GM18861 (cell line): Measurements from ENCODE around the gene ADAM17.
"Not testable (repeated sequence)": the region's sequence is repeated elsewhere in the genome, so short reads cannot be mapped to it uniquely, and the experiment has no call there.

Experiments used
- ATAC-seq: cut with Tn5 transposase; IDR thresholded peaks from one replicate; pipeline ENCODE4 v1.9.1; 2021; ENCODE audit not compliant: unreplicated experiment

The ADAM17 gene

DNA sequence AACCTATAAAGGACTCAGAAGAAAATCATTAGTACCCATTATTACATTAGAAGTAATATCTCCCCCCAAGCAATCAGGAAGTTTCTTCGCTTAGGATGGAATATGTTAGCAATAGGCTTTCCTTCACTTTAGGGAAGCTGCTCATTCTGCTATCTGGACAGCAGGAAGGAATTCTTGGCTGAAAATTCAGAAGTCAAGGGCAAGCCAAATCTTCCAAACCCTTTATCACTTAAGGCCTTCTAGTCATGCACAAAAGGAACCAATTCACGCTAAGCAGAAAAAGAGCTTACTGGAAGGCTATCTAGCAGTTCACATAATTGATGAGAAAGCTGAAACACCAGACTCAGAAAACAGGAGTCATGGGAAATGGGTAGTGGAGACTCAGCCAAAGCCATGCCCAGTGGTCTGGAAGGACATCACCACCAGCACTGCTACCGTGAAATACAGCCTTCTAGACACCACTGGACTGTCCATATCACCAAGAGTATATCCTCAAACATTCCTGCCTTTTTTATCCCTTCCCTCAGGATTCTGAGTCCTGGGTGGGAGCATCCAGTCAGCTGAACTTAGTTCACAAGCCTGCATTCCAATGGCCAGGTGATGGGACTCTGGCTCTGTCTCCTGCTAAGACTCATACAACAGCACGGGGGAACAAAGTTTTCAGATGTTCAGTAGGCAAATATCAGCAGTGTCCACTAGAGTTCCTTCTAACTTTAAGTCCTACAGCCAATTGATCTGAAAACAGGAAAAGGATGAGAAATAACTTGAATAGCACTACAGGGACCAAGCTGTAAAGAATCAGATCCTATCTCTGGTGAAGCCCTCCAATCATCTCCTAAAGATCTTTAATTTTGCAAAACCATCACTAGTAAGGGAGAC lies 14.8 kb upstream of the ADAM17 start:
- no peak for ATAC-seq

DNA sequence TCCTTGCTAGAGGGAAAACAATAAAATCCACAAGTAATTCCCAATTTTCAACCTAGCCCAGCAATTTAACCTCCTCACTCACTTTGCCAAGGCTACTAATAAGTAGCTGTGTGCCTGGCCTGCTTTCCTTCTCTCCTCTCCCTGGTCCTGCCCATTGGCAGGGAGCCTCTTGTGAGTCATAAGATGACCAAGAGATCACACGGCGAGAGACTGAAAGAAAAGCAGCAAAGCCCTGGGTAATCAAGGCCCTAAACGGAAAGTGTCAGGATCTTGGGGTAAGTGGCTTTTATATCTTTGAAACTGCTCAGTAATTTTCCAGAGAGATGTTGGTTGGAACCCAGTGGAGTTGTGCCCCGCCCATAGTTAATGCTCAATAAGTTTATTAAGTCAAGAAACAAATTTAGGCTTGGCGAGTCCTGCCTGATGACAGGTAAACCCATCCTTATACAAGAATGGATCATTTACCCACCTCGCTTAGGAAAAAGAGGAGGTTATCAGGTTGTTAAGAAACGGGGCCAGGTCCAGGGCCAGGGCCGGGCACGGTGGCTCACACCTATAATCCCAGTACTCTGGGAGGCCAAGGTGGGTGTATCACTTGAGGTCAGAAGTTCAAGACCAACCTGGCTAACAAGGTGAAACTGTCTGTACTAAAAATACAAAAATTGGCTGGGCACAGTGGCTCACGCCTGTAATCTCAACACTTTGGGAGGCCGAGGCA lies 10.0 kb upstream of the ADAM17 start:
- ATAC-seq: no peak

DNA sequence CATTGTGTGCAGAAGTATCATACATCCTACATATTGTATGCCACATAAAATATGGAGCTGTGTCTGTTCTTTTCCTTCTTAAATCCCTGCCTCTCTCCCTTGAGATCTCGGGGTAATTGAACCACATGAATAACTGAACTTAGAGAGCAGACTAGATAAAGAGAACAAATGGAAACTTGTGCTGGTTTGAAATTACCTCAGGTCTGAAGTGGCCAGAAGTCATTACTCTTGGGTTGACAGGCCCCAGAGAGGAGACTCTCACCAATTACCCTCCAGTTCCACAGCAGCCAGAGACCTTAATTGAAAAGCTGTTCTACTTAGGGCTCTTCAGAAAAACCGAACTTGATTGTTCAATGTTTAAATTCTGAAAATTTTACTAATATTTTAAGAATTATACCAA lies 5.0 kb upstream of the ADAM17 start:
- ATAC-seq: no peak

DNA sequence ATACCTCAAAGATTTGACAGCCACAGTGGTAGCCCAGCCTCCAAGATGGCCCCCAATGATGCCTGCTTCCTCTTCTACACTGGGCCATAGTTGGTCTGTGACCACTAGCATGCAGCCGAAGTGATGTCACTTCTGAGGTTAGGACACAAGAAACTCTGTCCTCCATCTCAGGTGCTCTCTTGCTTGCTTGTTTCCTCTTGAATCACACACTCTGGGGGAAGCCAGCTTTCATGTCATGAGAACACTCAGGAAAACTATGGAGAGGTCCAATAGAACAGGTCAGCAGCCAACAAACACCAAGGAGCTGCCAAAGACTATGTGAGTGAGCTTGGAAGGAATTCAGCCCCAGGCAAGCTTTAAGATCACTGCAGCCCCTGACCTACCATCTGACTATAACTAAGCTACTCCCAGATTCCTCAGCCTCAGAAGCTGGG lies 3.3 kb upstream of the ADAM17 start:
- ATAC-seq: no peak

DNA sequence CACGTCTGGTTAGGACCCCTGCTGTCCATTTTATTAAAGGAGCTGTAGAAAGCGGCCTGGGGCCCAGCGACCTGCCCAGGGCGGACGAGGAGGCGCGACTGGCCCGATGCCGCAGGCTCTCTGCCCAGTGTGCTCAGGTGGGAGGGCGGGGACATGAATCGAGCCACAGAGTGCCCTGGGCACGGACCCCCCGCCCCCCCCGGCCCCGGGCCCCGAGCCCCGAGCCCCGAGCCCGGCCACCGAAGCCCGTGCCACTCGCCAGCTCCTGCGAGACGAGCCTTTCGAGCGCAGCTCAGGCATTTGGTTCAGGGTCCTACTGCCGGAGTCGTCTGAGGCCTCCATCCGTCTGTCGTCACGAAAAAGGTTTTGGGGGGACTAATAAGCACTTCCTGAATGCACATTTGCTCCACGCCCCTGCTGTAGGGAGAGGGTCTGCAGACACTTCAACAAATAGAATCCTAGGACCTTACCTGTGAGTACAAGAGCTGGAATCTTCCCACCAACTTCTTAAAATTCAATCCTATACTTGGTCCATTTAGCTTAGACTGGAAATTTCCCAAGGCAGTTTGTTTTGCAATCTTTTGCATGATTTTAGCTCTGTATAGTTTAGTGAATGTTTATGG lies 602 bp upstream of the ADAM17 start:
- no peak for ATAC-seq

DNA sequence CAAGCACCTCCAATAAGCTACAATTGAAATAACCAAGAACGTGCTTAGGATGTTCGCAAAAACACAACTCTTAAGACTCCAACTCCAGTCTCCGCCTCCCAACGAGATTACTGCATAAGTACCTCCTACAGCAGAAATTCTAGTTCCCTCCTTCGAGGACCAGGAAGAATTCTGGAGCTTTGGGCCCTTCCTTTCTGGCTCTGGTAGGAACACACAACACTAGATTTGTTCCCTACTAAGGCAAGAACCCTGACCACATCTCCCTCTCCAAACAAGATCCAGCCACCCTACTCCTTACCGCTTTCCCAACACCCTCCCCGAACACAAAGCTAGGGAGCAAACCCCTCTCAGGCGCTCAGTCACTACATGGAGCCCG lies 721 bp downstream of the ADAM17 start:
- no peak for ATAC-seq

DNA sequence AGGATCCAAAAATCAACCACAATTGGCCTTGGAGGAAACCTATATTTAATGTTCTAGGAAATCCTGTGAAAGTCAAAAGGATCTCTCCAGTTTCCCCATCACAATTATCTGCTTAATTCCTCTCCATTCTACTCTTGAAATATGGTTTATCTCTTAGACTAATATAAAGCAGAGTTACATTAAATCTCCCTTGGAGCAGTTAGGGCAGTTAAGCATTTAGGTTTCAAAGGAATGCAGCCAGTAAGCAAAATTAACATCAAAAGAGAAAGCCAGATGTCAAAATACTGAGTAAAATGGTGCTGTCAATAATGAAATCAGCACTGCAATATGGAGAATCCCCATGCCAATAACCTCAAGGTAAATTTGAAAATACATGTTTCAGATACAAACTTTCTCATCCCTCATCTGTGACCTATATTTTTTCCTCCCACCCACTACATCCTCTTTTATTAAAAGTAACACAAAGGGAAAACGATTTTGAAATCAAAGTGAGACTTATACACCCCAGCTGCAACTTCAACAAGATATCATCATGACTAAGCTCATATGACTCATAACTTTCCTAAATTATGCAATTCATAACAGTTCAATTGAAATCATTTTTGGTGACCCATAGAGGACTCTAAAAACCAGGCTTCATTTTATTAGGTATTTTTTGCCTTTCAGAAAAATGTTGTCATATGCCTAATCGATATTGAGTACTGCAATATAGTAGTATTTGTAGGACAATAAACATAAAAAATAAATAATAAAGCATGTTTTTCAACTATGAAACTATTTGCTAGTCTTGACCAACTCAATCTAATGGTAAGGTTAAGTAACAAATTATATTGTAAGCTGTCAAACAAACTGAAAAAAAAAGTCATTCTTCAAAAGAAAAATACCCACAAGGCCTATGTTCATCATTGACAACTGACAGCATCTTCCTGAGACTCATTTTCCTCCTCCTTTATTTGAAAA lies 3.1 kb downstream of the ADAM17 start:
- no peak for ATAC-seq

DNA sequence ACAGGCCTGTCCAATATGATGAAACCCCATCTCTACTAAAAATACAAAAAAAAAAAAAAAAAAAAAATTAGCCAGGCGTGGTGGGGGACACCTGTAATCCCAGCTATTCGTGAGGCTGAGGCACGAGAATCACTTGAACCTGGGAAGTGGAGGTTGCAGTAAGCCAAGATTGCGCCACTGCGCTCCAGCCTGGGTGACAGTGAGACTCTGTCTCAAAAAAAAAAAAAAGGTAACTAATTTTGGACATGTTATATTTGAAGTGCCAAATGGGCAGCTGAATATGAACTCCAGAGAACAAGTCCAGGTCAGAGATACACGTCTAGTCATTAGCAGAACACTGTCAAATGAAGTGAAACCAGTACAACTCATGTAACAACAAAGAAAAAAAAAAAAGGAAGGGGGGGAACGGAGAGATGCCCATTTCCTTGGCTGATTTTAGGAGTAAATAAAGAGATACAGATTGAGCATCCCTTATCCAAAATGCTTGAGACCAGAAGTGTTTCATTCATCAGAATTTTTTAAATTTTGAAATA lies 4.7 kb downstream of the ADAM17 start:
- not testable (repeated sequence) for ATAC-seq

DNA sequence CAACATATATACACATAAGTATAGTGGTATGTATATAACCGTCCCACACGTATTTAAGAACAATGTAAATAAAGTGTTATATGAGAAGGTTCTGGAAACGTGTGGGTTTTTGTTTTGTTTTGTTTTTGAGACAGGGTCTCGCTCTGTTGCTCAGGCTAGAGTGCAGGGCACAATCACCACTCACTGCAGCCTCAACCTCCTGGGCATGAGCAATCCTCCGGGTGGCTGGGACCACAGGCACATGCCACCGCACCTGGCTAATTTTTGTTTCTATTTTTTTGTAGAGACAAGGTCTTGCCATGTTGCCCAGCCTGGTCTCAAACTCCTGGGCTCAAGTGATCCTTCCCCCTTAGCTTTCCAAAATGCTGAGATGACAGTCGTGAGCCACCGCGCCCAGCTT lies 6.2 kb downstream of the ADAM17 start:
- ATAC-seq: peak; percentile 25

DNA sequence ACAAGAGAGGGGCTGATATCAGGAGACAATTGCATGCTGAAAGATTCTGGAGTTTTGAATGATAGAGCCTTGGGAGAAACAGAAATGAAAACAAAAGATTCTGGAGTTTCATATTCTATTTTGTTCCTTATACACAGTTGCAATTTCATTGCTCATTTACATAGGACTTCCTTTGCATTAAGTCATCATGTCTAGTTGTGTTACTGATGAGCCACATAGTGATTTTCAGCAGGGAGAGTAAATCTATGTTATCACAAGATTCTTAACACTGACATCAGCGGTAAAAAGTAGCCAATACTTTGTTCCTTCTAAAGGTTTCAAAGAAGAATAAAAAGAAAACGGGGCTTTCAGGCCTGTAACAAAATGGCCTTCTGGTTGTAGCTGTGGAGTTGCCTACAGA lies 7.1 kb downstream of the ADAM17 start:
- ATAC-seq: peak; percentile 59

DNA sequence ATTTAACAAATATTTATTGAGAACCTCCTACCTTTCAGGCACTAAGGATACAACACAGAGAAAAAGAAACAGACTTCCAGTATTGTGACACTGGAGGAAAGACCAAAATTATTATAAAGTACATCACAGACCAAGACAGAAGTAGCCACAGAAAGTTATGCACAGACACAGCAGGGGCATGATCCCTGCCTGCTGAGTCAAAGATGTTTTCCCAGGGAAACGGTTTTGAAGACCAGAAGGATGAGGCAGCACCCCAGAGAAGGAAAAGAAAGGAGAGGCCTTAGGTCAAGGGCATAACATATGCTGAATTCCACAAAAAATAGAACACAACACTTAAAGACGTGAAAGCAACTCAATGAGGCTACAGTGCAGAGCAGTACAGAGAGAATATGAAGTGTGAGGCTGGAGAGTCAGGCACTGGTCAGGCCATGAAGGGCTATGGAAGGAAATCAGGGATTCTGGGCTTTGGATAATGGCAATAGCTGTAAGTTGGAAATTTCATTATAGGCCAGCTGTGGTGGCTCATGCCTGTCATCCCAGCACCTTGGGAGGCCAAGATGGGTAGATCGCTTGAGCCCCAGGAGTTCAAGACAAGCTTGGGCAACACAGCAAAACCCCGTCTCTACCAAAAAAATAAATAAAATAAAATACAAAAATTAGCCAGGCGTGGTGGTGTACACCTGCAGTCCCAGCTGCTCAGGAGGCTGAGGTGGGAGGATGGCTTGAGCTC lies 8.2 kb downstream of the ADAM17 start:
- ATAC-seq: no peak

DNA sequence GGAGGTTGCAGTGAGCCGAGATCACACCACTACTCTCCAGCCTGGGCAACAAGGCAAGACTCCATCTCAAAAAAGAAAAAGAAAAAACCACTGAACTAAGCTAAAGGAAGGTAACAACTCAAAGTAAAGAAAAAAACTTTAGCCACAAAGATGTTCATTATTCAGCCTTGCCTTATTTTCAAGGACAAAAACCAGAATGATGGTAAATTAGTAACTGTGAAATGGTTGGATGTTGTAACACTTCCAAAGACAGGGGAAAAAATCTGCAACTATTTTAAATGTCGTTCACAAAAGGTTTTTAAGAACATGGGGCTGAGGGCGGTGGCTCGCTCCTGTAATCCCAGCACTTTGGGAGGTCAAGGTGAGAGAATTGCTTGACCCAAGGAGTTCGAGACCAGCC lies 10.1 kb downstream of the ADAM17 start:
- no peak for ATAC-seq

DNA sequence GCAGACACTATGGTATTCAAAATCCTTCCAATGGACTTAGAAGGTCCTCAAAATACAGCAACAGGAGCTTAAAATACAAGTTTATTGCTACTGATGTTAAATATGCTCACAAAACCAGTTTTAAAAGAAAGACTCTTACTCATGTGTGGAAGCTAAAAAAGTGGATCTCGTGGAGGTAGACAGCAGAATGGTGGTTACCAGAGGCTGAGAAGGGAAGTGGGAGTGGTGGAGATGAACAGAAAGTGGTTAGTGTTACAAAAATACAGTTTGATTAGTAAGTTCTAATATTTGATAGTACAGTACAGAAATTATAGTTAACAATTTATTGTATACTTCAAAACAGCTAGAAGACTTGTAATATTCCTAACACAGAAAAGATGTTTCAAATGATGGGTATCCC lies 12.1 kb downstream of the ADAM17 start:
- ATAC-seq: no peak

DNA sequence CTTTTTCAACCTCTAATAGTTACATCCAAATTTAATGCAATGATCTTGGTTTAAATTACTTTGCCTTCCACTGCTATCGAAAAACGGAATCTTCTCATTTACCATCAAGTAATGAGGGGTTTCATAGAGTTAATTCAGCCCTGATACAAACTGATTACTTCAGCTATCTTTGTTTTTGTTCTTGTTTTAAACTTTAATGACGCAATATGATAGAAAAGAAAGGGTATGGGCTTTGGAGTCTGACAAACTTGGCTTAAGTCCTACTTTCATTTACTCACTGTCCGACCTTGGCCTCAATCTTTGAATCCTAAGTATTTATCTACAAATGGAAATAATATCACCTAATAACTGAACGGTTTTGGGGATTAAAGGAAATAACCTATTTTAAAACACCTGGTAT lies 16.1 kb downstream of the ADAM17 start:
- no peak for ATAC-seq

DNA sequence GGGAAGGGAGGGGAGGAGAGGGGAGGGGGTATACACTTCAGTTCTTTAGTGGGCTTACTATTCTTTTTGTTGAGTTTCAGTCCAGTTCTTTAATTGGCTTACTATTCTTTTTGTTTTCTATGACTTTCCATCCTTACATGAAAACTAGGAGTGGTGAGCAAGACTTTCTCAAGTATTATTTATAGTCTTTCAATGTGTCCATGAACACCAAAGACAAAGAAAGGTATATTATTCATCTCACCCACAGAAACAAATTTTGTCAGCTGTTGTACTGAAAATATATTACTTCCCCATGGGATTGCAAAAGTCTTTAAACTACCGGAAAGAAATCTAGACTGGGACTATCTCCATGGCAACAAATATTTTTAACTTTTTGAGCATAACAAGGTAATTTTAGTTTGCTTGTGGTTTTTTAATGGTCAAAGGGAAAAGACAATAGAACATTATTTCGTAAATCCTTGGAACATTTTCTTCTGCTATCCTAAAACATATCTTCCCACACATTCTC lies 17.6 kb downstream of the ADAM17 start:
- no peak for ATAC-seq

DNA sequence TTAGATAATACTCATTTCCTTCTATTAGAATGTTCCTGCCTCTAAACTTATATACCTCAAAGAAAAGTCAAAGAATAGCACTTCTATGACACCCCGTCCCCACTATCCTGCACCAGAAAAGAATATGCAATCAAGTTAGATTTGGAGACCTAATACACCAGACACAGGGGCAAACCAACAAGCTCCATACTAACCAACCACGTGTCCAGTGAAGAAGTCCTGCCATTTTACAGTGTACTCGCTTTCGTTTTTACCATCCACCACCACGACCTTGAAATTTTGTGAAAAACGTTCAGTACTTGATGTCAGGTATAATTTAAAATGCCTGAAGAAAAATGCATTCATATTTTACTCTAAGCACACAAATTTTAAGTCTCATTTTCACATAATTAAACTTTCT lies 19.1 kb downstream of the ADAM17 start:
- no peak for ATAC-seq

DNA sequence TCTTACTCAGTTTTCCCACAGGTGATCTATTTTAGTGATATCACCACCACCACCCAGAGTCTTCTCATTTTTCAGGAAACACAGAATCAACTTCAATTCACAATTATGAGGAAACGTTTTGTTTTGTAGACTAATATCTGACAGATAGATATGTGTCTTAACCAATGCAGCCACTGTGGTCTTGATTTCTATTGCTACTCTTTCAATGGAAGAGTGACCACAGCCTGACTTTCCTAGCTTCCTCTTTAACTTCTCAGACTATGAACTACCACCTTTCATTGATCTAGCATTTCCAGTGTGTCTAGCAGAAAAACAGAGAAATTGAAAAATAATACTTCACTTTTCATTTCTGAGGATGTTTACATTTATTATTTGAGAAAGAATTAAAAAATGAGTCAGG lies 20.5 kb downstream of the ADAM17 start:
- no peak for ATAC-seq

DNA sequence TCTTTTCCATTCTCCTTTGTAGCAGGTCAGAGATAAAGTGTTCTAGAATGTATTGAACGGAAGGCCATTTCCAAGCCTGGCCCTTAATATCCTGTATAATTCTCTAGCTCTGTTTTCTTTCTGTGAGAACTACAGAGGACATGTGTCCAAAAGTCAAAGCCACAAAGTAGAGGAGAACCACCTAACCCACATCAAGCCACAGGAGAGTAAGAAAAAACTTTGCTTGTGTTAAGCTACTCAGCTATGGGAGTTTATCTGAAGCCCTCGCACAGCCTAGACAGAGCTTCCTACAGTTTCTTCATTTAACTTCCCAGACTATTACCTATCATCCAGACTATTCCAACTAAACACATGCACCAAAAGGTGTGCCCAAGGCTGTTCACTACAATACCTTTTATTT lies 22.0 kb downstream of the ADAM17 start:
- ATAC-seq: no peak

DNA sequence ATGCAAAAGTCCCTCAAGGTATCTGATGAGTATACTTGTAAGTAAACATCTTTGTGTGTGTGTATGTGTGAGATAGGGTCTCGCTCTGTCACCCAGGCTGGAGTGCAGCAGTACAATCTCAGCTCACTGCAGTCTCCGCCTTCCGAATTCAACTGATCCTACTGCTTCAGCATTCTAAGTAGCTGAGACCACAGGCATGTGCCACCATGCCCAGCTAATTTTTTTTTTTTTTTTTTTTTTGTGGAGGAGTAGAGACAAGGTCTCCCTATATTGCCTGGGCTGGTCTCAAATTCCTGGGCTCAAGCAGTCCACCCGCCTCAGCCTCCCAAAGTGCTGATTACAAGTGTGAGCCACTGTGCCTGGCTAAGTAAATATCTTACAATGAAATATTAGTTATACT lies 23.2 kb downstream of the ADAM17 start:
- no peak for ATAC-seq
